HG03457 (cell line): ENCODE data around the gene SLC10A7.

Source experiments
- ATAC-seq: cut with Tn5 transposase; IDR thresholded peaks from one replicate; pipeline ENCODE4 v1.9.1; 2021; ENCODE audit warnings: moderate number of reproducible peaks; ENCODE audit not compliant: unreplicated experiment

SLC10A7 gene, protein sequence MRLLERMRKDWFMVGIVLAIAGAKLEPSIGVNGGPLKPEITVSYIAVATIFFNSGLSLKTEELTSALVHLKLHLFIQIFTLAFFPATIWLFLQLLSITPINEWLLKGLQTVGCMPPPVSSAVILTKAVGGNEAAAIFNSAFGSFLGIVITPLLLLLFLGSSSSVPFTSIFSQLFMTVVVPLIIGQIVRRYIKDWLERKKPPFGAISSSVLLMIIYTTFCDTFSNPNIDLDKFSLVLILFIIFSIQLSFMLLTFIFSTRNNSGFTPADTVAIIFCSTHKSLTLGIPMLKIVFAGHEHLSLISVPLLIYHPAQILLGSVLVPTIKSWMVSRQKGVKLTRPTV

DNA sequence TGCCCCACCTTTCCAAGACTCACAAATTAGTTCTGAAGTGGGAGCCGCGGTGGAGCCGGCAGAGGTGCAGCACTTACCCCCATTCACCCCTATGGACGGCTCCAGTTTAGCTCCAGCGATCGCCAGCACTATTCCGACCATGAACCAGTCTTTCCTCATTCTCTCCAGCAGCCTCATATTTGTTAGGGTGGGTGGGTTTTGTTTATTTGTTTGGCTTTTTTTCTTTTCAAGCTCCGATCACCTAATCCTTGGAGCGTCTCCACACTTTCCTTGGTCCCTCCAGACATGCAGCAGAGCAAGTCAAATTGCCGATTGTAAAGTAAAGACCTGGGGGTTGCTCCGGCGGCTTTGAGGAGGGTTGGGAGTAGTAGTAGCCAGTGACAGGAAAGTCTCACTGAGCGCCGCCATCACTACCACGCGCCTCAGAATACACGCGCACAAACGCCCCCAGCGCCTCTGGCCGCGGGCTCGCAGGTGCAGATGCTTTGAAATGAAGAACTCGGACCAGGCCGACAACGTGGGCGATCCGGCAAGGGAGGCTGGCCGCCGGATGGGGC is at the start of gene SLC10A7:
Gene SLC10A7, minus strand, starts transcription at position 400 of the 557 bp plus-strand sequence. Its CDS starts 223 bp downstream, at position 177.
- peak; percentile 72 for ATAC-seq

DNA sequence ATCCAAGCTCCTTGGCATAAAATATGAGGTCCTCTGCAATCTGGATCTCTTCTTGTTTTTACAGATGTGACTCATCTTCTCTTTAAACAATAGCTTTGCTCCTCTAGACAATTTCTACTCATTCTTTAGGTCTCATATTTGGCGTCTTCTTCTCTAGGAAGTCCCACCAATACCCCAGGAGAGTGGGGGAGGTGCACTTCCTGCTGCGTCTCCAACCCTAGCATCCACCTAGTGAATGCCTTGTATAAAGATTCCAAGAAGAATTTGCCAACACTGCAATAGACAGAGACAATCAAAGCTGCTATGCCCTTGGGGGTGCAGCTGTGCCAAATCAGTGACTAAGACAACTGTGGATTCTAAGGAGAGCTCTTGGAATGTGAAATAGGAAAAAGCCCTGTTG is 45.7 kb upstream of the SLC10A7 start:
- no peak for ATAC-seq

DNA sequence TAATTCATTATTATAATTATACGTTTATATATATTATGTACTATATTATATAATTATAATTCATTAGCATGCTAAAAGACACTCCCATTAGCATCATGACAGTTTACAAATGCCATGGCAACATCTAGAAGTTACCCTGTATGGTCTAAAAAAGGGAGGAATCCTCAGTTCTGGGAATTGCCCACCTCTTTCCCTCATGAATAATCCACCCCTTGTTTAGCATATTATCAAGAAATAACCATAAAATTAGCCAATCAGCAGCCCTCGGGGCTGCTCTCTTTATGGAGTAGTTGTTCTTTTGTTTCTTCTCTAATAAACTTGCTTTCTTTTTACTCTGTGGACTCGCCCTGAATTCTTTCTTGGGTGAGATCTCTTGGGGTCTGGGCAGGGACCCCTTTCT is 42.8 kb upstream of the SLC10A7 start:
- ATAC-seq: no peak

DNA sequence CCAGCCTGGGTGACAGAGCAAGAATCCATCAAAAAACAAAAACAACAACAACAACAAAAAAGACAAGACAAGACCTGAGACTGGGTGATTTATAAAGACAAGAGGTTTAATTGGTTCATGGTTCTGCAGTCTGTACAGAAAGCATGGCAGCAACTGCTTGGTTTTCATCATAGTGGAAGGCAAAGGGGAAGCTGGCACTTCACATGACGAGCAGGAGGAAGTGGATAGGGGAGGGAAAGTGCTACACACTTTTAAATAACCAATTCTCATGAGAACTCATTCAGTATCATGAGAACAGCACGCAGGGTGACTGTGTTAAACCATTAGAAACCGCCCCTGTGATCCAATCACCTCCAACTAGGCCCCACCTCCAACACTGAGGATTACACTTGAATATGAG is 28.4 kb upstream of the SLC10A7 start:
- no peak for ATAC-seq

DNA sequence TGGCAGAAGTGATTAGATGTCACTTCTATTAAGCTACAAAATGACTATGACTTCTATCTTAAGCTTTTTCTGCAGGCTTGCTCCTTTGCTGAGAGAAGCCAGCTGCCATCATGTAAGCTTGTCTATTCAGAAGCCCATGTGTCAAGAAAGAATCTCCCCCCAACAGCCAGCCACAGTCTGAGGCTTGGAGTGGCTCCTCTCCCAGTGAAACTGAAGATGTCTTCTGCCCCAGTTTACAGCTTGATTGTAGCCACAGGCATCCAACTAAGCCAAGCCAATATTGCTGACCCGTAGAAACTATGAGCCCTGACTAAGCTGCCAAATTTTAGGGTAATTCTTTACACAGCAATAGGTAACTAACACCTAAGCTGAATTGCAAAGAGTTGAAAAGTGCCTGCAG is 26.7 kb upstream of the SLC10A7 start:
- no peak for ATAC-seq

DNA sequence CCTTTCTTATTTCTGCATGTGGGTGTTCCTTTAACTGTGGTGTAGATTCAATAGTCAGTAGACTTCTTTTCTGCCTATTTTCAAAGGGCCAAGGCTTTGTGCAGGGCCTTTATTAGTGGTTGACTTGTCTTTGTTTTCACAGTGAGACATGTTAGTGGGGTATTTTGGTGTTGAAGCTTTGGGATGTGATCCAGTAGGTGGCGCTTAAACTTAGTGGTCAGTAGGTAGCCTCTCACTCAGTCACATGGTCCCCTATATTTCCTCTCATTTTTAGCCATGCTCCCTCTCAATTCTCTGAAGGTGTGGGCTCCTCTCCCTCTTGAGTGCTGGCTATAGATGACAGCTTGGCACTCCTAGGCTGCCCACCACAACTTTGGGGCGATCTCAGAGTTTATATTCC is 23.4 kb upstream of the SLC10A7 start:
- no peak for ATAC-seq

DNA sequence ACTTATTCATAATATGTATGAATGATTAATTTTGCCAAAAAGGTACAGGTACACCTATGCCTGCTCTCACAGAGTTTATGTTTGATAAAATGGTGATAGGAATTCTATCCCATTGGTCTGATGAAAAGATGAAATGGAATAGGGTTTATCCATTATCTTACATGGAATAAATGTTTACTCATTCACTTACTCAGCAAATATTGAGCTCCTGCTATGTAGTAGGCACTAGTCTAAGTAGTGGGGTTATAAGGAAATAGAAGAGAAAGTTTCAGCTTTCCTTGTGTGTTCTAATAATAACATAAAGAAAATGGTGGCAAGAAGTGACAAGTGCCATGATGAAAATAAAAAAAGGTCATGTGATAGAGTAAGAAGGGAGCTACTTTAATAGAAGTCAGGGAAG is 12.4 kb upstream of the SLC10A7 start:
- no peak for ATAC-seq

DNA sequence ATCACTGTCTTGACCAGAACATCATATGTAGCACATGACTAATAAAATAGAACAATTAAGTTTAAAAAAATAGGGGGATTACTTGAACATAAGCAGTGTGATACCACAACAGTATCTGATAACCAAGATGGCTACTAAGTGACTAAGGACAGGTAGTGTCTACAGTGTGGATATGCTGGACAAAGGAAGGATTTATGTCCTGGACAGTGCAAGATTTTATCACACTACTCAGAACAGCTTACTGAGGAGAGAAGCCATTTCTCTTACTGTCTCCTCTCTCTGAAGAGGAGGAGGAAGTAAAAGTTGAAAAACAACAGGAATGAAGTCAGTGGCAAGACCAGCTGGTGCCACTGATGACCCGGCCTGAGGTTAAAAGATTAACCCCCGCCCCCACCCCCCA is 4.0 kb upstream of the SLC10A7 start:
- ATAC-seq: no peak

DNA sequence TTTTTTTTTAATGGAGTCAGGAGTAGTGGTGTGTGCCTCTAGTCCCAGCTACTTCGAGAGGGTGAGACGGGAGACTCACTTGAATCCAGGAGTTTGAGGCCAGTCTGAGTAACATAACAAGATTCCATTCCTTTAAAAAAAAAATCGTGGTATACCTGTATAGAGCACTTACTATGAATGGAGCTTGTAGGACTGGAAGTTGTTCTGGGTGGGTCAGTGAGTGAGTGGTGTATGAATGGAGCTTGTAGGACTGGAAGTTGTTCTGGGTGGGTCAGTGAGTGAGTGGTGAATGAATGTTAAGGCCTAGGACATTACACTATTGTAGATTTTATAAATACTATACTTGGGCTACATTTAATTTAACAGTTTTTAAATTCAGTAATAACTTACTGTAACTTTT is 2.9 kb upstream of the SLC10A7 start:
- no peak for ATAC-seq

DNA sequence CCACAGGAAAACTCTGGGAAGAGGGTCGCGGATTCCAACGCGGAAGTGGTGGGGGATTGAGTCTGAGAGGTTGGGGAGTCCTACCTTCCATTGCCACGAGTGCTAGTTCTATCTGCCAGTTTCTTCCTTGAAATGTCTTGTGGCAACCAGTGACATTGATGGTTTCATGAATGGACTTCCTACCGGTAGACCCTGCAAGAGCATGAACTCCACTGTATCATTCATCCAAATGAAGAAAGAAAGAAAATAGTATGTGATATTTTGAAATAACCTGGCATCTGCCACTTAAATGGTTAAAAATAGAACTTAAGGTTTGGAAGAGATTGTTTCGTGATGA is 1.1 kb upstream of the SLC10A7 start:
- peak; percentile 16 for ATAC-seq

DNA sequence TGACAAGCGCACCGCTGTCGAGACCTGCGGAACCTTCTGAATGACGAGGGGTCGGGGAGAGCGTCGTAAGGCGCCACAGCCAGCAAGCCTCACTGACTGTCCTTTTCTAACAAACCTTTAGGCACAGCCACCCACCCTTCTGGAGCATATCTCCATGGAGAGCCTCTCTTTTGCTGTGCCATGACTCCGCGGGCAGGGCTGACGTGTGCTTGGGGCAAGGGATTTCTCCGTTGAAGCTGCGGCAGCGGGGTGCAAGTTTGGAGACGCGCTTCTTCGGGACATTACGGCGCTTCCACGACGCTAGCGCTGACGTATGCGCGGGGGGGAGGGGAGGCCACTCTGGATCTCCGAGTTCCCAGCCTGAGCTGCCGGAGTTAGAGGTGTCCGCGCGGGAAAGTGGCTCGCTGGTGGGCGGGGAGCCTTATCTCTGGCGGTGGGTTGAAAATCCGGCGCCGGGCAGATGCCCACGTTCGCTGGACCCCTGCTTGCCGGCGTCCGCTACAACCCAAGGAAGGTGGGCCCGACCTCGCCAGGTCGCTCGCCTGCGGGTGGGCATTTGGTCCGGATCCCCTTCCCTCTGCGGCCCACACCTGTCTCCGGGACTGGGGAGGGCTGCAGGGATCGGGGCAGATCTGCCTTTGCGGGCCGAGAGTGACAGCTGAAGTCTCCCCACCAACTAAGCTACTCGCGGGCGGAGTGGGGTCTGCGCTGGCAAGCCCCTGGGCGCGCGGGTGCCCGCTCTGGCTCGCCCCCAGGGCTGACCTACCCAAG is 543 bp upstream of the SLC10A7 start:
- ATAC-seq: peak; percentile 78

DNA sequence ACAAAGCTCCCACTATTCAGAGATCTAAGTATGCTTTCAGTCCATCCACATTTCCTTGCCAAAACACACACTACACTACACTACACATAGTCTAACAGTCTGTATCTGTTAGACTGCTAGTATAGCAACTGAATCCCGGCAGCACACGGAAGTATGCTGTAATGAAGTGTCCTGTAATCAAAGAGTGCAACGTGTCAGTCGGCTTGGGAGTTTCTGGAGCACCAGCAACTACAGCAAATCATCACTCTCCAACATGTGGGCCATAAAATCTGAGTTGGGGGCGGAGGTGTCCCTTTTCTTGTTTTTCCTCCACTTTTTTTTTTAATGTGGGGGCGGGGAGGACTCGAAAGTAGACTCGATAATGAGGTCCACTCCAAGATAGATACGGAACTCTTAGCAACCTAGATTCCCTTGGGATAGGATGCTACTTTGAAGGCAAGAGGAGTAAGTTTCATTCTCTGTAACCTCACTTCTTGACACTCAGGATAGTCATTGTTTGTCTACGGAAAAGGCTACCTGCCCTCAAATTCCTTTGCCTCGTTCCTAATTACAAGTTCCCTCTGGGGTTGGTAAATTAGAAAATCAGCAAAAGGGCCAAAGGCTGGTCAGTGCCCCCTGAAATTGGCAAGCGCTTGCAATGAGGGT is 722 bp downstream of the SLC10A7 start:
- peak; percentile 41 for ATAC-seq

DNA sequence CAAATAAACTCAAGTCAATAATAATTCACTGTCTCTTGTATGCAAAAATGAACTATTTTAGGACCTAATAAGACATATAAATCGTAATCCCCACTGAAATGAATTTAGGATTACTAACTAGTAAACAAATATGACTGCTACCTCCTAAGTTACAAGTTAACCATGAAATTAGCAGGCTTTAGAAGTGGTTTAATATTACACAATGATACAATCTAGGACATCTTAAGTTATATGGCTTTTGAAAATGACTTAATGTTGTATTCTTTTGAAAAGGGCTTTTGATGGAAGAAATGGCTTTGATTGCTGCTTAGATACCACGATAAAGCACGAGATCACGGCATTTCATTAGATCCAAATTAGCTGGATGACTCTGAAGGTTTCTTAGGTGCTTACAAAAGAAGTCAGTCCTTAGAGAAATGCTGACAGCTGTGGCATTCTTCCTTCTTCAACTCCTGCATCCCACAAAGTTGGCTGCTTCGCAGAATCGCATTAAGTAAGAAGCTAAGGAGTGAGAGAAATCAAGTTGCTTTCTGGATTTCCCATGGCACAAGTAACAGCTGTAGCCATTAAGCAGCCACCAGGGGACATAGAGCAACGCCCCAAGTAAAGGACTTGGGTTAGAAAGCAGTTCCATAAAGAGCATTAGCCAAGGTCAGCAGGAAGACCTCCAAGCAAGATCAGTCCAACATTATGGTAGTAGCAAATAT is 6.9 kb downstream of the SLC10A7 start:
- no peak for ATAC-seq

DNA sequence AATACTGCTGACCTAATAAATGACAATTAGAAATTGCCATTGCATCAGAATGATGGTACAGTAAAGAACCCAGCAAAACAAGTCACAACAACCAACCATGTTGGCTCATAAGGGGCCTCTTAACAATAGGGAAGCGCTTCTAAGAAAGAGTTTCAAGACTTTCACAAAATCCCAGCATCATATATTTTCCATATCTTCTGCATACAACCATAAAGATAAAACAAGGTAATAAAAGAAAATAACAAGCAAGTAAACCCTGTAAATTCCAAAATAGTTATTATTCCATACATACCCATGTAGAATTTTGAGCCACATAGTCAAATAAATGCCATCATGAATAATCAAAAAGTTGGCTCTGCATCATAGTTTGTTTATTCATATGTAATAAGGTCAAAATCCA is 8.2 kb downstream of the SLC10A7 start:
- no peak for ATAC-seq

DNA sequence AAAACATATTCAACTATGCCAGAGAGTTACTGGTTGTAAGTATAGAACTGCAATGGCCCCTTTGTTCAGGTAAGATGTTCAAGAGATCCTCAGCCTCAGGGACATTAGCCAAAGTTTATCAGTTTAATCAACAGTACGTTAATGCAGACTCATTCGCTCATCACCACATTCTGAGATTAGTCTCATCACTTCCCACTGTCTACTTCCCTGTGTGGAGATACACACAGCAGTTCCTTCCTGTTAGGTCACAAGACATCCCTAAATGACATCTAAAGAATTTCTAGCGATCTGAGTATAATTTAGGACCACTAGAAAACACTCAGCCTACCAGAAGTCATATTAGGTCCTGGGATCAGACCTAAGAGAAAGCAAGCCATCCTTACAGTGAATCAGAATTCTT is 10.4 kb downstream of the SLC10A7 start:
- no peak for ATAC-seq

DNA sequence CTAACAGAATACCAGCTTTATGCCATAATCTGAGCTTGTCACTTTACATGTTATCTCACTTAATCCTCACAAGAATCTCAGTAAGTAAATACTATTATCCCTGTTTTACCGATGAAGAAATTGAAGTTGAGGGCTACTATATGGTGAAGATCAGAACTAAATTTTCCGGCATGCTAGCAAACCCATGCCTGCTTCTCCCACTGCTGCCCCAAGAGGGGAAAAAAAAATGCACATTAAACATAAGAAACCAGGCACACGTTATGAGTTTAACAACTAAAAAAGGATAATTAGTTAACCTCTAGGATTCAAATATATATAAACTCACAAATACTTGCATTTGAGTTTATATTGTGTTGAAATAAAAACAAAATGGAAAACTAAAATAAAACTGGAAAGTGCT is 10.8 kb downstream of the SLC10A7 start:
- no peak for ATAC-seq

DNA sequence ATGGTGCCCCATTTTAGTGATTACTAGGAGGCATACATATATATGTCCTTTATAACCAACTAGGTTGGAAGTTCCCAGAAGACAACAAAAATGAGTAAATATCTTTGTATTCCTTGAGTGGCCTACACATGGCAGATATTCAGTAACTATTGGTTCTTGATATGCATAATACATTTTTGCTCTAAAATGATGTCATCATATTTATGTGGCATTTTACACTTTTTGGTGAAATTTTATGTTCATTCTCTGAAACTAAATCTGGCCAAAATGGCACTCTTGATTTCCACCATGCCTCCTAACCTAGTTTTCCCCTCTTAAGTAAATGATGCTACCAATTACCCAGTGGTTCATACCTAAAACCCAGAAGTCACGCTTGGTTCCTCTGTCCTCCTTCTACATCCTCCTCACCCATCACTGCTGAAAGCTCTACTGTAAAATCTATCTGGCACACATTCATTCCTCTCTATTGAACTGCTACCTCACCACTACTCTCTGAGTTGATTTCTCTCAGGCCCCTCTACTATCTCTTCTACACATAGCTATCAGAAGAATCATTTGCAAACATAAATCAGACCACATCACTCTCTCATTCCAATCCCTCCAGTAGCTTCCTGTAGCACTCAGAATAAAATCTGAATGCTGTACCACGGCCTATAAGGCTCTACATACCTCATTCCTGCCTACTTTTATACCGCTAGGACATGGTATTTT is 13.4 kb downstream of the SLC10A7 start:
- ATAC-seq: no peak

DNA sequence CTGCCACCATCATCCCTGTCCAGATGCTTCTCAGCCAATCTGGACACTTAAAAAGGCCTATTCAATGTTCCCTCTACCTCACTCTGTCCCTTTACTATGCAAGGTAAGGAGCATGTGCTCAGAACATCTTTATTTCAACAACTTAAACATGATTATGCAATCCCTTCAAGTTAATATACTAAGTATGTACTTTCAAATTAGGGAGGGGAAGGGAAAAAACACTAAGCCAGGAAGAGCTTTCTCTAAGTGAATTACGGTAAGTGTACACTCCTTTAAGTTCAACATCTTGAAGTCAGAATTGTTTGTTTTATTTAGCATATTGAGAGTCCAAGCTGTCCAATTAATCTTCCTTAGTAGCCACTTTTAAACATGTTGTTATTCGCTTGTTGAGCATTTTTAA is 14.1 kb downstream of the SLC10A7 start:
- ATAC-seq: no peak

DNA sequence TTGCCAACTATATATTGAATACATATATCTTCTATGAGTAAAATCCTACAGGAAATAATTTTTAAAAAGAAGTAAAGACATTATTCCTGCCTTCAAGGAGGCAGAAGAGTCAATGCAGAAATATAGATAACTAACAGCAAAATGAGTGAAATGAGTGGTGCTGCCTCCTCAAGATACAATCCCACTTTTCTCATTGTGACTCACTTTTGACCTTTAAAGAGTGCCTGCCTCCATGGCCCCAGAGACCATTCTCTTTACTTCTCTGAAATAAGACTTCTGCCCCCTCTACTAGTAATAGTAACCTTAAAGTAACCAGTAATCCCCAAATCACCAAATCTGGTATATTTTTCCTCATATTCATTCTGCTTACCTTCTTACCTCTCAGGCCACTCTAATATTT is 15.5 kb downstream of the SLC10A7 start:
- no peak for ATAC-seq

DNA sequence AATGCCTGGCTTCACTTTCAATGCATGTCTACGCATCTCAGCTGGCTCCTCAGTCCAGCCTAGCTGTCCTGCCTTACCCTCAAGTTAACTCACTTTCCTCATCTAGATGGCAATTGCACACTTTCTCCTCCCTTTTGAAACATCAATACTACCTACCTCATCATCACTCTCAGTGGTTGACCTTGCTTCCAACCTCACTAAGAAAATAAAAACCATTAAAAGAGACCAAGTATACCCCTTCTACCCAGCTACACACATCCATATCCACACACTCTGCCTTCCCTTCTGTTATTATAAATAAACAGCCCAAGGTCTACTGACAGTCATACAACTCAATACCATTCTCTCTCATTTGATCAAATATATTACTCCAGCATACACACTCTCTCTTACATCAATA is 21.5 kb downstream of the SLC10A7 start:
- no peak for ATAC-seq

DNA sequence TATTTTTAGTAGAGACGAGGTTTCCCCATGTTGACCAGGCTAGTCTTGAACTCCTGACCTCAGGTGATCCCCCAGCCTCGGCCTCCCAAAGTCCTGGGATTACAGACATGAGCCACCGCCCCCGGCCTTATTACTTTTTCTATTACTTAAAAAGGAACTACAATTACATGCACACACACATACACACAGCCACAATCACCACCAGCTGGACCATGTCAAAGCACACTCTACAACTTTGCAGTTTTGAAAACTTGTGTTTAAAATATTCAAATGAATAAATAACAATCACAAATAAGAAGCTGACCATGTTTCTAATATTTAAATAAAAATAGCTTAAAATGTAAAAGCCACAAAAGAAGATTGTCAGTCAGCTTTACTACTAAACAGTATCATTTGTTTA is 23.4 kb downstream of the SLC10A7 start:
- no peak for ATAC-seq
